NCI-H526 (cell line): ENCODE data around the gene DUSP18.
"Not testable (repeated sequence)": the region's sequence is repeated elsewhere in the genome, so short reads cannot be mapped to it uniquely, and the experiment has no call there.

Experiments
- DNase-seq, 2 experiments: peaks; one replicate each; lab custom pipeline; 2025; lab: John Stamatoyannopoulos, UW

Gene DUSP18

GRCh38 chr22:30667494-30668385 is at the start of gene DUSP18:
Gene DUSP18, minus strand, starts transcription at chr22:30667875. Its CDS starts 3,872 bp downstream, at chr22:30664003.
- peak; percentile 80 to 96 for DNase-seq

GRCh38 chr22:30714062-30714461 is 46.4 kb upstream of the DUSP18 start:
- no peak for DNase-seq

- DNase-seq: no peak
Measured at GRCh38 chr22:30712094-30712493, 44.4 kb upstream of the DUSP18 start.

- not testable (repeated sequence) for DNase-seq
Measured at GRCh38 chr22:30709980-30710379, 42.3 kb upstream of the DUSP18 start.

- no peak for DNase-seq
Measured at GRCh38 chr22:30705710-30706651, 38.3 kb upstream of the DUSP18 start.

GRCh38 chr22:30704978-30705377 is 37.3 kb upstream of the DUSP18 start:
- DNase-seq: no peak

GRCh38 chr22:30702856-30703255 is 35.2 kb upstream of the DUSP18 start:
- DNase-seq: no peak

- DNase-seq: no peak
Measured at GRCh38 chr22:30701872-30702271, 34.2 kb upstream of the DUSP18 start.

- no peak for DNase-seq
Measured at GRCh38 chr22:30697975-30698374, 30.3 kb upstream of the DUSP18 start.

GRCh38 chr22:30695871-30696655 is 28.4 kb upstream of the DUSP18 start:
- DNase-seq: no peak

- no peak for DNase-seq
Measured at GRCh38 chr22:30695351-30695851, 27.7 kb upstream of the DUSP18 start.

GRCh38 chr22:30694640-30695350 is 27.1 kb upstream of the DUSP18 start, which contains the start of gene OSBP2:
Gene OSBP2, plus strand, starts transcription at chr22:30694874. Its CDS starts 36 bp downstream, at chr22:30694910.
- peak in 1 of 2 experiments; percentile 64 for DNase-seq

- peak; percentile 47 to 82 for DNase-seq
Measured at GRCh38 chr22:30694171-30694639, 26.5 kb upstream of the DUSP18 start.

GRCh38 chr22:30691204-30691603 is 23.5 kb upstream of the DUSP18 start:
- no peak for DNase-seq

GRCh38 chr22:30689622-30690021 is 21.9 kb upstream of the DUSP18 start:
- no peak for DNase-seq

GRCh38 chr22:30687358-30687757 is 19.7 kb upstream of the DUSP18 start:
- DNase-seq: no peak

GRCh38 chr22:30685178-30685577 is 17.5 kb upstream of the DUSP18 start:
- DNase-seq: no peak

GRCh38 chr22:30681831-30682230 is 14.2 kb upstream of the DUSP18 start:
- DNase-seq: peak in 1 of 2 experiments; percentile 7

GRCh38 chr22:30680991-30681770 is 13.5 kb upstream of the DUSP18 start:
- DNase-seq: no peak
